GM18951 (cell line): ENCODE results near the gene ATP6AP1.

Source experiments
- POLR2A ChIP-seq: IDR thresholded peaks from 4 replicates; pipeline ENCODE4 v1.6.1; 2011; ENCODE audit warnings: mild to moderate bottlenecking; ENCODE audit not compliant: insufficient read length, insufficient read depth; ENCODE audit errors: extremely low read depth
- in situ Hi-C: fragments of 300-500 bp; cut with MboI; formaldehyde crosslinking; loops from one replicate; pipeline ENCODE4 v1.12.0; 2022; ENCODE audit warnings: low sequenced_read_pairs, mixed read lengths, inconsistent platforms; ENCODE audit not compliant: unreplicated experiment

ATP6AP1 gene

GRCh38 chrX:154404625-154405192, 23.8 kb upstream of the ATP6AP1 start:
- no peak for TF ChIP-seq POLR2A
- in situ Hi-C loops: no loop called here

GRCh38 chrX:154408659-154409221, 19.7 kb upstream of the ATP6AP1 start:
- peak; percentile 26 for TF ChIP-seq POLR2A
- in situ Hi-C loops: no loop called here

- TF ChIP-seq POLR2A: peak; percentile 10
- in situ Hi-C loops: no loop called here
Observed at GRCh38 chrX:154409222-154409871, 19.1 kb upstream of the ATP6AP1 start, which contains the start of gene DNASE1L1. Gene DNASE1L1, minus strand, starts transcription at chrX:154409254. Its CDS starts 3,686 bp downstream, at chrX:154405568.

GRCh38 chrX:154411981-154412340, 16.5 kb upstream of the ATP6AP1 start:
- TF ChIP-seq POLR2A: peak; percentile 38
- in situ Hi-C loops: no loop called here

- TF ChIP-seq POLR2A: no peak
- in situ Hi-C loops: no loop called here
Observed at GRCh38 chrX:154412468-154412867, 16.0 kb upstream of the ATP6AP1 start.

- no peak for TF ChIP-seq POLR2A
- in situ Hi-C loops: no loop called here
Observed at GRCh38 chrX:154413142-154413541, 15.3 kb upstream of the ATP6AP1 start.

GRCh38 chrX:154417157-154417556, 11.3 kb upstream of the ATP6AP1 start:
- in situ Hi-C loops: no loop called here

GRCh38 chrX:154419189-154419588, 9.3 kb upstream of the ATP6AP1 start:
- in situ Hi-C loops: no loop called here

More at GRCh38 chrX:154417157-154417556, 11.3 kb upstream of the ATP6AP1 start:
- TF ChIP-seq POLR2A: no peak

GRCh38 chrX:154419688-154420401, 8.6 kb upstream of the ATP6AP1 start:
- TF ChIP-seq POLR2A: no peak
- in situ Hi-C loops: no loop called here

More at GRCh38 chrX:154419189-154419588, 9.3 kb upstream of the ATP6AP1 start:
- TF ChIP-seq POLR2A: no peak

- no peak for TF ChIP-seq POLR2A
- in situ Hi-C loops: no loop called here
Observed at GRCh38 chrX:154420402-154420756, 8.1 kb upstream of the ATP6AP1 start.

GRCh38 chrX:154426916-154427770, 1.3 kb upstream of the ATP6AP1 start:
- no peak for TF ChIP-seq POLR2A
- in situ Hi-C loops: no loop called here

GRCh38 chrX:154429711-154430110, 1.2 kb downstream of the ATP6AP1 start:
- in situ Hi-C loops: no loop called here
- no peak for TF ChIP-seq POLR2A

GRCh38 chrX:154430479-154430878, 2.0 kb downstream of the ATP6AP1 start:
- TF ChIP-seq POLR2A: no peak
- in situ Hi-C loops: no loop called here
